ENCODE data around the gene OCSTAMP.

The OCSTAMP gene

GRCh38 chr20:46519471-46520068 is 30.9 kb downstream of the OCSTAMP start:
- no peak for TF ChIP-seq CTCF (IDR thresholded peaks at IDR 0.05)
- no peak for TF ChIP-seq ZFX (IDR thresholded peaks at IDR 0.05; ENCODE audit: borderline replicate concordance)
- H3K27ac ChIP-seq: no peak overlapping the region

GRCh38 chr20:46512943-46513844 is 37.3 kb downstream of the OCSTAMP start, which contains the start of gene ZNF334:
TSS of gene ZNF334 (minus strand) at chr20:46513559. CDS start at chr20:46512102, 1,457 bp downstream.
- no peak for TF ChIP-seq CTCF (IDR thresholded peaks at IDR 0.05)
- no peak for TF ChIP-seq ZFX (IDR thresholded peaks at IDR 0.05; ENCODE audit: borderline replicate concordance)
- H3K27ac ChIP-seq: no peak within 1 kb of the TSS

GRCh38 chr20:46509523-46509922 is 40.9 kb downstream of the OCSTAMP start:
- TF ChIP-seq ZFX (IDR thresholded peaks at IDR 0.05; ENCODE audit: borderline replicate concordance): no peak
- no peak for TF ChIP-seq CTCF (IDR thresholded peaks at IDR 0.05)
- no peak overlapping the region for H3K27ac ChIP-seq

GRCh38 chr20:46507760-46508407 is 42.6 kb downstream of the OCSTAMP start:
- no peak overlapping the region for H3K27ac ChIP-seq
- TF ChIP-seq CTCF (IDR thresholded peaks at IDR 0.05): no peak
- no peak for TF ChIP-seq ZFX (IDR thresholded peaks at IDR 0.05; ENCODE audit: borderline replicate concordance)

- TF ChIP-seq ZFX (IDR thresholded peaks at IDR 0.05; ENCODE audit: borderline replicate concordance) (no peak), CTCF (IDR thresholded peaks at IDR 0.05) (no peak)
- no peak overlapping the region for H3K27ac ChIP-seq
Measured at GRCh38 chr20:46505506-46505905, 44.9 kb downstream of the OCSTAMP start.

- H3K27ac ChIP-seq: no peak overlapping the region
- no peak for TF ChIP-seq CTCF (IDR thresholded peaks at IDR 0.05)
- no peak for TF ChIP-seq ZFX (IDR thresholded peaks at IDR 0.05; ENCODE audit: borderline replicate concordance)
Measured at GRCh38 chr20:46501961-46502360, 48.5 kb downstream of the OCSTAMP start.

All from 22Rv1 (cell line).